ENCODE data around the gene MAN1A2.

GRCh38 chr1:117364240-117364639, 3.0 kb upstream of the MAN1A2 start:
- TF ChIP-seq CTCF (IDR thresholded peaks at IDR 0.05; ENCODE audit: poor library complexity): no peak
- TF ChIP-seq EZH2 (IDR thresholded peaks at IDR 0.05; ENCODE audit: borderline replicate concordance): no peak

Measured in hepatocyte (in vitro differentiated cells).